Fibroblast of lung (primary cell): ENCODE results near the gene ZNF132. TPM values are rescaled to one million over a fixed set of nuclear protein-coding genes. Genes with fewer than 3 reads are reported as not detected.

Experiments used
- DNase-seq, 2 donors: peaks; one replicate each; pipeline versions ENCODE4 v3.0.0 to v3.0.0-alpha.2; 2010; ENCODE audit warnings: low read depth in 2 of 2
- H2AFZ ChIP-seq: 2 replicates; pipeline ENCODE4 v1.5.1; 2012; ENCODE audit warnings: low read length, control low read depth, inconsistent platforms
- H3K27ac ChIP-seq: 2 replicates; pipeline ENCODE4 v1.5.1; 2011; ENCODE audit warnings: low read length, control low read depth; ENCODE audit not compliant: insufficient read depth
- H3K27me3 ChIP-seq: 2 replicates; pipeline ENCODE4 v1.5.1; 2011; ENCODE audit warnings: mild to moderate bottlenecking, low read length; ENCODE audit not compliant: control insufficient read depth, insufficient read depth
- H3K36me3 ChIP-seq: 2 replicates; pipeline ENCODE4 v1.5.1; 2011; ENCODE audit warnings: low read length; ENCODE audit not compliant: control insufficient read depth, insufficient read depth
- H3K4me1 ChIP-seq: 2 replicates; pipeline ENCODE4 v1.5.1; 2011; ENCODE audit warnings: low read length; ENCODE audit not compliant: control insufficient read depth, insufficient read depth; ENCODE audit errors: extremely low read depth
- H3K4me2 ChIP-seq: 2 replicates; pipeline ENCODE4 v1.5.1; 2011; ENCODE audit warnings: low read length, control low read depth; ENCODE audit not compliant: insufficient read depth; ENCODE audit errors: extremely low read depth
- H3K4me3 ChIP-seq, 4 experiments: fragments of 200-600 bp in 1 of 4; sonication (generic) in 1 of 4; replicated peaks in 1 of 4; 2 replicates each; pipeline ENCODE4 v1.5.1; 2011 to 2016; ENCODE audit warnings: low read length in 4 of 4, low read depth in 3 of 4, mild to moderate bottlenecking in 3 of 4, control low read depth in 2 of 4, inconsistent platforms in 1 of 4, mixed read lengths in 1 of 4; ENCODE audit not compliant: insufficient read depth in 1 of 4; ENCODE audit errors: control extremely low read depth in 1 of 4
- H3K79me2 ChIP-seq: 2 replicates; pipeline ENCODE4 v1.5.1; 2012; ENCODE audit warnings: mild to moderate bottlenecking, low read length, inconsistent platforms; ENCODE audit not compliant: control insufficient read depth, insufficient read depth
- H3K9ac ChIP-seq: 2 replicates; pipeline ENCODE4 v1.5.1; 2011; ENCODE audit warnings: mild to moderate bottlenecking, low read length, control low read depth; ENCODE audit not compliant: insufficient read depth
- H3K9me3 ChIP-seq: 2 replicates; pipeline ENCODE4 v1.5.1; 2012; ENCODE audit warnings: low read depth, low read length; ENCODE audit not compliant: control insufficient read depth, insufficient read depth
- H4K20me1 ChIP-seq: 2 replicates; pipeline ENCODE4 v1.5.1; 2011; ENCODE audit warnings: low read length; ENCODE audit not compliant: control insufficient read depth, insufficient read depth; ENCODE audit errors: extremely low read depth
- EZH2 ChIP-seq: IDR thresholded peaks from 2 replicates; pipeline ENCODE4 v1.5.1; 2012; ENCODE audit warnings: low read length, control low read depth, mild to moderate bottlenecking; ENCODE audit errors: missing control alignments
- polyA plus RNA-seq, 2 donors: library from polyadenylated mRNA; depleted of rRNA in 1 of 2; stranded (reverse) in 1 of 2; unstranded in 1 of 2; fragments of >200 nt; gene quantifications; 2 replicates each; pipeline ENCODE4 v1.2.1, GENCODE V29; 2011 to 2012; ENCODE audit warnings: missing spikeins in 1 of 2
- total RNA-seq: library from RNA; depleted of rRNA; stranded (reverse); fragments of >200 nt; gene quantifications from 2 replicates; pipeline ENCODE4 v1.2.1, GENCODE V29; 2014
- TF ChIP-seq, protein P1 (sequence below), 2 donors: IDR thresholded peaks in 1 of 2; conservative IDR thresholded peaks in 1 of 2; 1 replicate in 1 of 2; 2 replicates in 1 of 2; pipeline ENCODE4 v1.5.1; 2011 to 2012; ENCODE audit warnings: low read length in 2 of 2, control low read depth in 1 of 2, inconsistent platforms in 1 of 2, low read depth in 1 of 2, mild to moderate bottlenecking in 1 of 2

ZNF132 gene
- total and polyA plus RNA-seq, 2 donors (not counting 1 experiment from before 2014, with no cell fraction given) = 4.1 to 14.5 TPM

DNA sequence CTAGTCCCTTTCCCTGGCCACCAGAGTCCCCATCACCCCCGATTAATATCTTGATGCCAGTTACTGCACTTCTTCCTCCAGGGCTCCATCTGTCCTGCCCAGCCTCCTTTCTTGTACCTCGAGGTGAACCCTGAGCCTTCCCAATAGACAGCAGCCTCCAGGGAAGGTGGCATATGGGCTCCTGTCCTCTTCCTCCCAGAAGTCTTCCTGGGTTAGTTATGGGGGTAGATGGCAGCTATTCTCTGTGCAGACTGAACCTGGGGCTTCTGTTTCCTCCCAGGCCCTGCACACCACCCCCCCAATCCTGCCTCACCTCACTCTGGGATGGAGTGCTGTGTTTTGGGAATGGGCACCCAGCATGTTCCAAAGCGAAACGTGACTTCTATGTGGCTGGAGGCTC lies 41.9 kb downstream of the ZNF132 start:
- H3K27ac ChIP-seq = no peak overlapping the region
- H3K27me3 ChIP-seq = no peaks in the 10 kb centered on the region
- no peaks in the 10 kb centered on the region for H3K79me2 ChIP-seq
- peaks cover 4% of the 10 kb centered on the region for H3K4me1 ChIP-seq
- H3K9ac ChIP-seq = no peak overlapping the region
- no peak overlapping the region for H2AFZ ChIP-seq
- TF ChIP-seq EZH2 = no peak
- TF ChIP-seq, protein P1, sequence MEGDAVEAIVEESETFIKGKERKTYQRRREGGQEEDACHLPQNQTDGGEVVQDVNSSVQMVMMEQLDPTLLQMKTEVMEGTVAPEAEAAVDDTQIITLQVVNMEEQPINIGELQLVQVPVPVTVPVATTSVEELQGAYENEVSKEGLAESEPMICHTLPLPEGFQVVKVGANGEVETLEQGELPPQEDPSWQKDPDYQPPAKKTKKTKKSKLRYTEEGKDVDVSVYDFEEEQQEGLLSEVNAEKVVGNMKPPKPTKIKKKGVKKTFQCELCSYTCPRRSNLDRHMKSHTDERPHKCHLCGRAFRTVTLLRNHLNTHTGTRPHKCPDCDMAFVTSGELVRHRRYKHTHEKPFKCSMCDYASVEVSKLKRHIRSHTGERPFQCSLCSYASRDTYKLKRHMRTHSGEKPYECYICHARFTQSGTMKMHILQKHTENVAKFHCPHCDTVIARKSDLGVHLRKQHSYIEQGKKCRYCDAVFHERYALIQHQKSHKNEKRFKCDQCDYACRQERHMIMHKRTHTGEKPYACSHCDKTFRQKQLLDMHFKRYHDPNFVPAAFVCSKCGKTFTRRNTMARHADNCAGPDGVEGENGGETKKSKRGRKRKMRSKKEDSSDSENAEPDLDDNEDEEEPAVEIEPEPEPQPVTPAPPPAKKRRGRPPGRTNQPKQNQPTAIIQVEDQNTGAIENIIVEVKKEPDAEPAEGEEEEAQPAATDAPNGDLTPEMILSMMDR (conservative IDR thresholded peaks at IDR 0.05 in 1 of 2, IDR thresholded peaks at IDR 0.05 in 1 of 2; ENCODE audit: low read depth in 1 of 2, low read length in 2 of 2) = no peak
- no peak for DNase-seq
- H3K9me3 ChIP-seq = no peaks in the 10 kb centered on the region
- no peaks in the 10 kb centered on the region for H4K20me1 ChIP-seq
- H3K36me3 ChIP-seq = peaks cover 16% of the 10 kb centered on the region
- no peak overlapping the region for H3K4me3 ChIP-seq
- H3K4me2 ChIP-seq = no peak overlapping the region

DNA sequence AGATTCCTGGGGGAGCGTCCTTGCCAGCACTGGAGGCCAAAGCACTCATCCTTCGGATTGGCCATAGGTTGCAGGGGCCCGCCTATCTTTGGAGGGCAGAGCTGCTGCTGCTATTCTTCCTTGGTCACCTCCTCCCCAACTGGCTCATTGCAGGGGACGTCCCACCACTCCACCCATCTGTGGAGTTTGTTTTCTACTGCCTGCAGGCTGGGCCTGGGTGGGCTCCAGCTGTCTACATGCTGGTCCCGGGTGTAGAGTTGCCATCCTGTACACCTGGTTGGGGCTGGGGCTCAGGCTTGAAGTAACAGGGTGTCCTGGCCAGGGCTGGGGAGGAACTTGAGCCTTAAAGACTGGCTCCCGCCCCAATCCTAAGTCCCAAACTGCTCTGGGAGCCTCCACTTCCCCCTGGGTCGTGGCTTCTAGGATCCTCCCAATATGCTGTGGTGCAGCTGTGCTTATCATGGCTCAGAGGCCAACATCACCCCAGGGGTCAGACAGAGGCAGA lies 42.4 kb downstream of the ZNF132 start:
- H3K4me2 ChIP-seq = no peak overlapping the region
- no peak for TF ChIP-seq EZH2
- H2AFZ ChIP-seq = no peak overlapping the region
- no peaks in the 10 kb centered on the region for H3K27me3 ChIP-seq
- peaks cover 21% of the 10 kb centered on the region for H3K36me3 ChIP-seq
- no peak overlapping the region for H3K27ac ChIP-seq
- peaks cover 3% of the 10 kb centered on the region for H3K79me2 ChIP-seq
- no peaks in the 10 kb centered on the region for H3K9me3 ChIP-seq
- no peak for DNase-seq
- no peak overlapping the region for H3K9ac ChIP-seq
- no peak overlapping the region for H3K4me3 ChIP-seq
- H4K20me1 ChIP-seq = no peaks in the 10 kb centered on the region
- H3K4me1 ChIP-seq = peaks cover 4% of the 10 kb centered on the region

DNA sequence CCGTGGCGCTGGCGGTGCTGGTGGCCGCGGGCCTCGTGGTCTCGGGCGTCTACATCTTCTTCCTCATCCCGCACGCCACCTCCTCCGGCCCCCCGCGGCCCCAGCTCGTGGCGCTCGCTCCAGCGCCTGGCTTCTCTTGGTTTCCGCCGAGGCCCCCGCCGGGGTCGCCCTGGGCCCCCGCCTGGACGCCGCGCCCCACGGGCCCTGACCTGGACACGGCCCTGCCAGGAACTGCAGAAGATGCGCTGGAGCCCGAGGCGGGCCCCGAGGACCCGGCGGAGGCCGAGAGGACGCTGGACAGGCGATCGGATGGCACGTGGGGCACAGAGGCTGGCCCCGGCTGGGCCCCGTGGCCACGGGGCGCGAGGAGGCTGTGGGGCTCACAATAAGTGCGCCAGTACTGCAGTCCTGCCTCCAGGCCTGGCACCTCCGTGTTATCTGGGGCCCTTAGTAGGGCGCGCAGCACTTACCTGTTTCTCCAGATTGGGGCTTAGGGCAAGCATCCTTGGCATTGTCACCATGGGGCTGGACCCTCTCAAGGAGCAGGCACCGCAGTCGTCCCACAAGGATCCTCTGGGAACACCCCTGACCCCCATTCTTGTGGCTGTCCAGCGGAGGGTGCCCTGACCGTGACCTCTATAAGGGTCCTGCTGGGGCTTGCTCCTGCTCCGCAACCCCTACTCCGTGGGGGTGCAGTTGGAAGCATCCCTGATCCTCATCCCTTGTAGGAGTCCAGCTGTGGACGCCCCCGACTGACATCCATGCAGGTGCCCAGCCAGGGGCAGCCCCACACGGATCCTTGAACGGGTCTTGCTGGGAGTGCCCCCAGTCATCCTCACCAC lies 43.0 kb downstream of the ZNF132 start:
- no peaks in the 10 kb centered on the region for H3K9me3 ChIP-seq
- H3K27ac ChIP-seq = no peak overlapping the region
- no peak overlapping the region for H3K4me3 ChIP-seq
- TF ChIP-seq, protein P1 (conservative IDR thresholded peaks at IDR 0.05 in 1 of 2, IDR thresholded peaks at IDR 0.05 in 1 of 2; ENCODE audit: low read depth in 1 of 2, low read length in 2 of 2) = no peak
- TF ChIP-seq EZH2 = no peak
- no peak overlapping the region for H3K9ac ChIP-seq
- H4K20me1 ChIP-seq = no peaks in the 10 kb centered on the region
- H2AFZ ChIP-seq = no peak overlapping the region
- peaks cover 3% of the 10 kb centered on the region for H3K79me2 ChIP-seq
- peaks cover 4% of the 10 kb centered on the region for H3K4me1 ChIP-seq
- H3K27me3 ChIP-seq = no peaks in the 10 kb centered on the region
- peaks cover 21% of the 10 kb centered on the region for H3K36me3 ChIP-seq
- no peak overlapping the region for H3K4me2 ChIP-seq
- no peak for DNase-seq
